B cell (primary cell): Measurements from ENCODE around the gene RCAN1. TPM values are rescaled to one million over a fixed set of nuclear protein-coding genes. Genes with fewer than 3 reads are reported as not detected.

Source experiments
- ATAC-seq: fragments of 200-7000 bp; cut with Tn5 transposase; one replicate; pipeline ENCODE4 v1.10.0; 2021; ENCODE audit warnings: low read depth, mild to moderate bottlenecking, moderate number of reproducible peaks, moderate library complexity
- CTCF ChIA-PET: fragments of 350-600 bp; sonication (Branson Sonifier 250); formaldehyde crosslinking; loops from one replicate; lab custom pipeline; 2021; ENCODE audit warnings: antibody characterized with exemption, inconsistent platforms; lab: Charles Lee
- POLR2A ChIA-PET: fragments of 350-600 bp; sonication (Branson Sonifier 250); formaldehyde crosslinking; loops from one replicate; lab custom pipeline; 2021; ENCODE audit warnings: antibody characterized with exemption; lab: Charles Lee
- DNase-seq: peaks from one replicate; pipeline ENCODE4 v3.0.0; 2013
- H2AFZ ChIP-seq: 2 replicates; pipeline ENCODE4 v1.6.1; 2012; ENCODE audit warnings: mild to moderate bottlenecking, low read depth, low read length; ENCODE audit not compliant: insufficient read depth, poor library complexity, severe bottlenecking
- H3K27ac ChIP-seq, 2 donors: 1 replicate in 1 of 2; 2 replicates in 1 of 2; pipeline ENCODE4 v1.5.1; 2012 to 2013; ENCODE audit warnings: low read length in 2 of 2, mild to moderate bottlenecking in 2 of 2, moderate library complexity in 1 of 2
- H3K27me3 ChIP-seq, 4 experiments: fragments of 200-600 bp in 1 of 4; sonication (generic) in 1 of 4; replicated peaks in 1 of 4; 1 replicate in 2 of 4; 2 replicates in 2 of 4; pipeline versions ENCODE4 v1.6.1 to v1.7.0; 2013 to 2016; ENCODE audit warnings: low read length in 3 of 4, mild to moderate bottlenecking in 2 of 4, mixed read lengths in 1 of 4, moderate library complexity in 1 of 4; ENCODE audit not compliant: insufficient read depth in 4 of 4, control insufficient read depth in 3 of 4; ENCODE audit errors: control extremely low read depth in 1 of 4
- H3K36me3 ChIP-seq, 2 experiments: replicated peaks in 1 of 2; 1 replicate in 1 of 2; 2 replicates in 1 of 2; pipeline versions ENCODE4 v1.6.1 to v1.7.1; 2013; ENCODE audit warnings: low read length in 1 of 2; ENCODE audit not compliant: insufficient read depth in 2 of 2, control insufficient read depth in 1 of 2; ENCODE audit errors: control extremely low read depth in 1 of 2, extremely low read depth in 1 of 2
- H3K4me1 ChIP-seq, 2 donors: fragments of 200-600 bp in 1 of 2; sonication (generic) in 1 of 2; 1 replicate in 1 of 2; 2 replicates in 1 of 2; pipeline versions ENCODE4 v1.5.1 to v1.6.1; 2013 to 2017; ENCODE audit warnings: low read length in 2 of 2; ENCODE audit not compliant: control insufficient read depth in 2 of 2, insufficient read depth in 2 of 2
- H3K4me2 ChIP-seq: replicated peaks from 2 replicates; pipeline ENCODE3; 2012; ENCODE audit warnings: mild to moderate bottlenecking, low read depth, low read length; ENCODE audit not compliant: poor library complexity, severe bottlenecking
- H3K4me3 ChIP-seq, 5 experiments: fragments of 200-600 bp in 1 of 5; sonication (generic) in 1 of 5; 1 replicate in 3 of 5; 2 replicates in 2 of 5; pipeline versions ENCODE4 v1.5.1 to v1.7.0; 2011 to 2016; ENCODE audit warnings: low read length in 4 of 5, mild to moderate bottlenecking in 4 of 5, low read depth in 2 of 5, control low read depth in 1 of 5, moderate library complexity in 1 of 5; ENCODE audit not compliant: insufficient read depth in 1 of 5; ENCODE audit errors: control extremely low read depth in 1 of 5, extremely low read depth in 1 of 5
- H3K79me2 ChIP-seq: fragments of 200-600 bp; sonication (generic); one replicate; pipeline ENCODE4 v1.6.0; 2016; ENCODE audit warnings: low read length; ENCODE audit not compliant: control insufficient read depth, insufficient read depth
- H3K9ac ChIP-seq: fragments of 200-600 bp; sonication (generic); 2 replicates; pipeline ENCODE4 v1.6.1; 2017; ENCODE audit warnings: mild to moderate bottlenecking, low read length, moderate library complexity
- H3K9me3 ChIP-seq, 3 donors: one replicate each; pipeline versions ENCODE4 v1.6.1 to v1.7.1; 2013; ENCODE audit warnings: low read length in 2 of 3; ENCODE audit not compliant: control insufficient read depth in 2 of 3, insufficient read depth in 1 of 3; ENCODE audit errors: control extremely low read depth in 1 of 3
- H4K20me1 ChIP-seq: 2 replicates; pipeline ENCODE4 v1.6.0; 2012; ENCODE audit warnings: mild to moderate bottlenecking, low read length; ENCODE audit not compliant: insufficient read depth, control insufficient read depth, poor library complexity, severe bottlenecking
- H3K27ac Mint-ChIP-seq: one replicate; pipeline ENCODE4 v1.8.0; 2021; ENCODE audit warnings: mixed read lengths
- H3K27me3 Mint-ChIP-seq: one replicate; pipeline ENCODE4 v1.8.0; 2021; ENCODE audit warnings: mixed read lengths
- H3K4me1 Mint-ChIP-seq: one replicate; pipeline ENCODE4 v1.8.0; 2021; ENCODE audit warnings: mixed read lengths
- H3K4me3 Mint-ChIP-seq: one replicate; pipeline ENCODE4 v1.8.0; 2021; ENCODE audit warnings: mixed read lengths
- H3K9me3 Mint-ChIP-seq: one replicate; pipeline ENCODE4 v1.8.0; 2022; ENCODE audit warnings: mixed read lengths; ENCODE audit not compliant: insufficient read depth
- CTCF ChIP-seq: fragments of 200-600 bp; IDR thresholded peaks from one replicate; pipeline ENCODE4 v1.8.0; 2022; ENCODE audit warnings: antibody characterized with exemption, mild to moderate bottlenecking
- EZH2 ChIP-seq: IDR thresholded peaks from 2 replicates; pipeline ENCODE4 v1.6.1; 2012; ENCODE audit warnings: borderline replicate concordance, low read depth, mild to moderate bottlenecking, moderate library complexity, low read length; ENCODE audit not compliant: insufficient read depth, poor library complexity, severe bottlenecking
- WGBS: methylation state at CpG from one replicate; pipeline ENCODE4 v1.1.5; 2013; ENCODE audit warnings: missing lambda C conversion rate; ENCODE audit not compliant: insufficient coverage; 5-methylcytosine and 5-hydroxymethylcytosine counted together
- intact Hi-C: fragments of 100-400 bp; cut with micrococcal nuclease; formaldehyde crosslinking; loops from one replicate; pipeline ENCODE4 v1.10.0; 2022
- polyA plus RNA-seq: library from polyadenylated mRNA; depleted of rRNA; stranded (reverse); fragments of >200 nt; gene quantifications from 2 replicates; pipeline ENCODE4 v1.2.3, GENCODE V29; 2012
- total RNA-seq, 2 donors: library from RNA; stranded (reverse); fragments of 120-200 nt in 1 of 2; gene quantifications; 1 replicate in 1 of 2; 2 replicates in 1 of 2; pipeline versions ENCODE4 v1.2.3 to v1.2.4, GENCODE V29; 2013 to 2022

RCAN1 gene
- total and polyA plus RNA-seq, 2 donors (not counting 1 experiment from before 2014, with no cell fraction given), result 0.97 to 4.4 TPM

DNA sequence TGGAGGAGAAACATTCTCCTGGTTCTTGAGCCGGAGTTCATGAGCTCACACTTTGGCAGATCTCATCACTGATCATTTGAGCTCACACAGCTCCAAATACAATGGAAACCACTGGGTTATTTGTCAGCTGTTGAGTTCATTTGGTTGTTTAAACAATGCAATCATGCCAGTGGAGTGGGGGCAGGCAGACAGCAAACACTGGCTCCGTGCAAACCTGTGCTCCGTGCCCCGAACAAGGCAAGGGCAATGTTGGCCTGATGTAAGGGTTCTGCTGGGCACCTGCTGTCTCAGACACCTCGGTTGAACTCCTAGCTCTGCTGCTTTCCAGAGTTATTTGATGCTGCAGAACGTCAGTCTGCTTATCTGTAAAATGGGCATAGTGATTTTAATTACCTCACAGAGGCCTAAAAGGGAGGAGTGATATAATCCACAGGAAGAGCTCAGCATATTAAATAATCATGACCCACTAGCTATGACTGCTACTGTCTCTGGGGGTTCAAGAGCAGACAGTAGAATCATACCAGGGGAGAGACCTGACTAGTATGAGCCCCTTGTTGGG lies 33.9 kb upstream of the RCAN1 start:
- WGBS, result 93% methylated on average over 4 of the region's 6 CpGs
- ATAC-seq (no peak), DNase-seq (no peak)
- H3K9ac ChIP-seq, result no peak overlapping the region
- H3K9me3 Mint-ChIP-seq, result peaks cover 2% of the 10 kb centered on the region
- H3K9me3 ChIP-seq, result peaks cover 4 to 16% (median 14%) of the 10 kb centered on the region in 3 donors
- no peaks in the 10 kb centered on the region for H4K20me1 ChIP-seq
- no peak overlapping the region for H3K27ac ChIP-seq
- CTCF ChIA-PET, result interaction anchor here (0.8 kb wide), 1 partner anchor 14 kb away, joined by 3 read pairs; no protein-coding TSS in a partner anchor
- TF ChIP-seq EZH2 (no peak), CTCF (no peak)
- no peak overlapping the region for H3K4me3 Mint-ChIP-seq
- no peaks in the 10 kb centered on the region for H3K4me1 ChIP-seq
- H3K79me2 ChIP-seq, result no peaks in the 10 kb centered on the region
- H2AFZ ChIP-seq, result no peak overlapping the region
- H3K36me3 ChIP-seq, result no peaks in the 10 kb centered on the region
- no peaks in the 10 kb centered on the region for H3K4me1 Mint-ChIP-seq
- no peak overlapping the region for H3K27ac Mint-ChIP-seq
- intact Hi-C loops, result no loop called here
- no peak overlapping the region for H3K4me2 ChIP-seq
- H3K27me3 Mint-ChIP-seq, result peaks cover 20% of the 10 kb centered on the region
- POLR2A ChIA-PET, result no interaction called here
- H3K27me3 ChIP-seq, result peaks cover 0 to 10% (median 2%) of the 10 kb centered on the region in 4 experiments
- no peak overlapping the region for H3K4me3 ChIP-seq

GRCh38 chr21:34647555-34647954 lies 32.6 kb upstream of the RCAN1 start:
- Mint-ChIP-seq H3K4me1 (peaks cover 2% of the 10 kb centered on the region), H3K9me3 (peaks cover 2% of the 10 kb centered on the region), H3K27me3 (peaks cover 13% of the 10 kb centered on the region), H3K27ac (no peak overlapping the region), H3K4me3 (no peak overlapping the region)
- TF ChIP-seq CTCF (no peak), EZH2 (no peak)
- ChIA-PET POLR2A (no interaction called here), CTCF (no interaction called here)
- H3K4me1 ChIP-seq, result peaks cover 2% of the 10 kb centered on the region in 2 donors
- ATAC-seq (no peak), DNase-seq (no peak)
- no peaks in the 10 kb centered on the region for H3K36me3 ChIP-seq
- WGBS, result 97% methylated on average over 2 of the region's 6 CpGs
- no peak overlapping the region for H3K4me3 ChIP-seq
- H3K27ac ChIP-seq, result no peak overlapping the region
- peaks cover 0 to 4% (median 0%) of the 10 kb centered on the region in 4 experiments for H3K27me3 ChIP-seq
- H3K9ac ChIP-seq, result no peak overlapping the region
- H2AFZ ChIP-seq, result no peak overlapping the region
- H3K4me2 ChIP-seq, result no peak overlapping the region
- no peaks in the 10 kb centered on the region for H4K20me1 ChIP-seq
- H3K9me3 ChIP-seq, result peaks cover 4 to 14% (median 8%) of the 10 kb centered on the region in 3 donors
- H3K79me2 ChIP-seq, result no peaks in the 10 kb centered on the region
- intact Hi-C loops, result no loop called here
